Erythroblast (primary cell): ENCODE results near the gene CHRNA7.
"Not testable (repeated sequence)": the region's sequence is repeated elsewhere in the genome, so short reads cannot be mapped to it uniquely, and the experiment has no call there.

ENCODE experiments used
- DNase-seq, 2 experiments: peaks; one replicate each; lab custom pipeline; 2025; lab: John Stamatoyannopoulos, UW
- GATA1 ChIP-seq: IDR thresholded peaks from 2 replicates; pipeline ENCODE4 v1.6.1; 2011; ENCODE audit warnings: low read depth, mild to moderate bottlenecking, control low read depth, low read length, moderate library complexity
- POLR2A ChIP-seq: IDR thresholded peaks from 2 replicates; pipeline ENCODE4 v1.6.1; 2011; ENCODE audit warnings: mild to moderate bottlenecking, low read length

CHRNA7 gene

DNA sequence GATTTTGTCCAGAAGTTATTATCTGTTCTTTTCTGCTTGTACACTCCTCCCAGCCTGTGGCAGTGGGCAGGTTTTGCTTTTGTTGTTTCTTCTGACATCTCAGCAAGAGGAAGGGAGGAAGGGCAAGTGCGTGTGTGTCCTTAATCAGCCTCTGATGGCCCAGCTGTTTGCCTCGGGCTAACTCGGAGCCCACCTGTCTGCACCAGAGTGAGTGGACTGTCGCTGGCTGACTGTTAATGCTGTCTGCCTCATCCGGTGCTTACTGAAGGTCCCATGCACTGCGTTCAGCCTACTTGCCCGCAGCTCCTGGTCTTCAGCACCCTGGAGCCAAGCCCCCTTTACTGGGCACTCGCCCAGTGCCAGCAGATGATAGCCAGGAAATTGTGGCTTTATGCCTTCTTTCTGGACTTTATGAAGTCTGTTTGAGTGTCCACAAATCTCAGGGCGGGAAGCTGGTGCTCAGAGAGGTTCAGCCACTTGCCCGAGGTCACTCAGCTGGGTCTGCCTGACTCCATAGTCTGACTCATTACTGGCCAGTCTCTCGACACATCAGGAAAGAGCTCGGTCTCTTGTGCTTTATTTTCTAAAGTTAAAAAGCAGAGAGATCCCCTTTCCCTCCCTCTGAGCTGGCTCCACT is 89.5 kb downstream of the CHRNA7 start:
- no peak for TF ChIP-seq POLR2A
- no peak for TF ChIP-seq GATA1
- no peak for DNase-seq

DNA sequence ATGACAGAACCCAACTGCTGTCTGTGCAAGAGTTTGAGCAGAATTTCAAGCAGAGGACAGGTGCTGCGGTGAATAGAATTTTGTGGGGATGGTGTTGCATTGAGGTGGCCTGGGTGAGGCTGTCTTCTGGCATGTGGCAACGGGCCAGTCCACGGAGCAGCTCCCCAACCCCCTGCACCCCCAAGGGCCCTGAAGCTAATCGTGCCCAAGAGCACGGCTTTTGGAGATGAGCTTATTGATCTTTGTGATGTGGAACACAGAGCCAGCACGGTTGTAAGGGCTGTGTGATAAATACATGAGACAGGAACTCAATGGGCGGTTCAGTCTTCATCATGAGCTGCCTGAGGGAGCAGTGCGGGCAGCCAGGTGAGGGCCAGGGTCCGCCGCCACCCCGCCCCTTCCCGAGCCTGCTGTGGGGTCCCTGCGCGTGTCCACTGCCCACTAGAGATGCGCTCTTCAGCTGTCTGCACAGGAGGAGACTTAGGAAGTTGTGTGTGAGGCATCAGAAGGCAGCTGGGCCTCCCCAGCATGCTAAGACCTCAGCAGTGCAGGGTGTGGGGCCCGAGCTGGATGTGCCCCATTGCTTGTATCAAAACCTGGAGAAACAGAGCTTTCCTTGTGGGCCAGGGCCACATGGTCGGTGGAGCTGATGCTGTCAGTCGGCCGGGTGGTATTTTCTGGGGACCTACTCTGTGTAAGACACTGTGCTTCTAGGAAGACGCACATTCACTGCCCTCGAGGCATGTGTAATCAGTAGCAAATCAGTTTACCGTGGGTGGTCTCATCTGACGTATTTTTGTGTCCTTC is 90.5 kb downstream of the CHRNA7 start:
- no peak for DNase-seq
- TF ChIP-seq POLR2A (no peak), GATA1 (no peak)

DNA sequence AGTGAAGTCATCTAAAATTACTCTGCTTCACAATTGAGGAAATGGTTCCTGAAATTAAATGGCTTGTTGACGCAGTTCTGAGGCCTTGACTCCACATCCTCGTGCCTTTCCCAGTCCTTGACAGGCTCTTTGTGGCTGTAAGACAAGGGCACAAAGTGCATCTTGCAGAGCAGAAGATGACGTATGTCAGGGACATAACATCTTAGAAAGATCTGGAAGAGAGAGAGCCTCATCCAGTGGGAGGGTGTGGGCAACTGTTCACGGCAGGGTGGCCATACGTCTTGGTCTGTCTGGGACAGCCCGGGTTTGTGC is 91.0 kb downstream of the CHRNA7 start:
- TF ChIP-seq POLR2A: no peak
- no peak for TF ChIP-seq GATA1

DNA sequence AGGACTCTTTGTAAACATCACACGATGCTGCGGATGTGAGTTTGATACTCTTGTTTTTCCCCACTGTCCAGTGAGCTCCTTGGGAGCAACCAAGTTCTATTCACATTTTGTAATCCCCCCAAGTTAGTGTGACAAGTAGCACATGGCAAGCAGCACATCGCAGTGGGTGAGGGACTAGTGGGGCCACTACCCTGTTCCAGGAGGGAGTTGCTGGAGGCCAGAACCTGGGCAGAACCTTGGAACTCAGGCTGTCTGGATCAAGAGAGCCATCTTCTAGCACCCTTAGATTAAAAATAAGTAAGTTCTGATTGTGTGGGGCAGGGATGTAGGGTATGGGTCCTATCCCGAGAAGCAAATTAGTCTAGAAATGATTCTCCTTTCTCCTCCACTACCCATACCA is 91.7 kb downstream of the CHRNA7 start:
- no peak for DNase-seq
- no peak for TF ChIP-seq GATA1
- no peak for TF ChIP-seq POLR2A

More for the DNA sequence above, 91.0 kb downstream of the CHRNA7 start:
- DNase-seq: no peak

DNA sequence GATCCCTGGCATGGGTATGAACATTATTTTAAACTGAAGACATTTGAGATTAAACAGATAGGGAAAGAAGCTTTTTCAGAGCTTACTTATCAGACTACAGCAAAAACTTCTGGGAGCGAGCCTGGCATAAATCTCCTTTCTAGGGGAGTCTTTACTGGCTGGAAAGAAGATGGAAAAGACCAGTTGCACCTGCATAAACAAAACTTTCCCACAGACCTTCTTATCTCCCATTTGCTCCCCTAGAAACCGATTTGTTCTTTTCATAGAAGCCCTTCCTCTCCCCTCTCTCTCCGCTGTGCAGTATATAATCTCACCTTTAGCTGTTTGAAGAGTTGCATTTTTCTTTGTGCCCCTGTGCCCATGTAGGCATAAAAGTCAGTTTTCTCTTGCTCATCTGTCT is 93.2 kb downstream of the CHRNA7 start:
- DNase-seq: no peak
- TF ChIP-seq GATA1: no peak
- no peak for TF ChIP-seq POLR2A

DNA sequence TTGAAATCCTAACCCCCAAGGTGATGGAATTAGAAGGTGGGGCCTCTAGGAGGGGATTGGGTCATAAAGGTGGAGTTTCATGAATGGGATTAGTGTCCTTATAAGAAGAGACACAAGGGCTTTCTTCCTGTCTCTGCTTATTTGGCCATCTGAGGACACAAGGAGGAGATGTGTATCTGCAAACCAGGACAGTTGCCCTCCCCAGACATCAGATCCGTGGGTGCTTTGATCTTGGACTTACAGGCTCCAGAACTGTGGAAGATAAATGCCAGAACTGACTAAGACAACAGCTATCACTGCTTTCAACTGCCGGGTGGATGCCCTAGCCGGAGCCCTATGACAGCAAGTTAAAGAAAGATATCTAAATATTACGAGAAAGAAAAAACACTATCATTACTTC is 94.4 kb downstream of the CHRNA7 start:
- TF ChIP-seq POLR2A (no peak), GATA1 (no peak)
- no peak for DNase-seq

DNA sequence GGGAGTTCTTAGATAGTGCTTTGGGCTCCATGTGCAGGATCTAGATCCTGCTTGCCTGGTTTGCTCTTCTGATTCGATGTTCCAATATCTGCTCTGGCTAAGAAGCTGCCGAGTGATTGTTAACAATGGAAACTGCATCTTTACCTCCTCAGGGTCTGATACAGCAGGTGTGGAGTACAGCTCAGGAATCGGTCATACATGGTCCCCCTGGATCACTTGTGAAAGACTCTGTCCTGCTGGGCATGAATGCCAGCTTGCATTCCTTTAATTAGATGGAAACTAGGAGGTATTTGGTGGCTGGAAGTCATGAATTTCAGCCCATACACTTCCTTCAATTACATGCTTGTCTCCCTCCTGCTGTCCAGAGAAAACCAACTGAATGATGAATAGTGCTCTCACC is 95.3 kb downstream of the CHRNA7 start:
- DNase-seq: no peak
- TF ChIP-seq POLR2A (no peak), GATA1 (no peak)

DNA sequence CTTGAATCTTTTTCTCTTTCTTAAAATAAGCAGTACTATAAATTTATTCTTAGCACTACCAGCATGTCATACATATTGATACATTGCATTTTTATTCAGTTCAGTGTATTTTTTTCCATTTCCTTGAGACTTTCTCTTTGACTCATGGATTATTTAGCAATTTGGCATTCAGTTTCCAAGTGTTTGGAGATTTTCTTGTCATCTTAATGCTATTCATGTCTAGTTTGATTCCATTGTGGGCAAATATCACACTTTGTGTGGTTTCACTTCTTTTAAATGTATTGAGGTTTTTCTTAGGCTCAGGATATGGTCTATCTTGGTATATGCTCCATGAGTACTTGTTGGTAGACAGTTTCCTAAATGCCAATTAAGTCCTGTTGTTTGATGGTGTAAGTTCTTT is 99.5 kb downstream of the CHRNA7 start:
- DNase-seq: no peak

DNA sequence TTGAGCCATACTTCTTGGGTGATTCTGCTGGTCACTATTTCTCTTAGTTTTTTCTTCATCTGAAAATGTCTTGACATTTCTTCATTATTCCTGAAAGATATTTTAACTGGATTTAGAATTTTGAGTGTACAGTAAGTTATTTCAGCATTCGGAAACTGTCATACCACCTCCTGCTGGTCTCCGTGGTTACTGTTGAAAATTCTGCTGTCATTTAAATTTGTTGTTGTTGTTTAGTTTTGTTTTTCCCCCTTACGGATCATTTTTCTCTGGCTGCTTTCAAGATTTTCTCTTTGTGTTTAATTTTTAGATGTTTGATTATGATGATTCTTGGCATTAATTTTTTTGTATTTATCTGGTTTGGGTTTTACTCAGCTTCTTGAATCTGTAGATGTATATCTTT is 100.5 kb downstream of the CHRNA7 start:
- TF ChIP-seq POLR2A (no peak), GATA1 (no peak)
- no peak for DNase-seq

More for the DNA sequence above, 99.5 kb downstream of the CHRNA7 start:
- no peak for TF ChIP-seq POLR2A
- no peak for TF ChIP-seq GATA1

DNA sequence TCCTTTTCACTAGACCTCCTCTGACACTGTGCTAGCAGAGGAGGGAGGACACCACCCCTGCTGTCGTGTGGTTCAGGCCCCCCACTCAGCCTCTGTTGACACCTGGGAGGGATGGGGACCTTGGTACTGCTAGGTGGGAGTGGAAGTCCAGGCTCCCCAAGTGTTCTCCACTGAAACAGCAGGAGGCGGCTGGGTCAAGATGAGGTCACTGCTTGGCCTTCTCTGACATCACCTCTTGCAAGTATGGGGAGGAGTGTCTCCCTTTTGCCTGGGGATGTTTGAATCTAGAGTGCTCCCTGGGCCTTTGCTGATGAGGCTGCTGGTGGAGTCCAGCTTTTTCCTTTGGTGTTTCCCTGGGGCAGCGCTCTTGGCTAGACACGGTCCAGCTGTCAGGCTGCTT is 101.5 kb downstream of the CHRNA7 start:
- peak in 1 of 2 experiments; percentile 3 for DNase-seq
- TF ChIP-seq GATA1 (no peak), POLR2A (no peak)

DNA sequence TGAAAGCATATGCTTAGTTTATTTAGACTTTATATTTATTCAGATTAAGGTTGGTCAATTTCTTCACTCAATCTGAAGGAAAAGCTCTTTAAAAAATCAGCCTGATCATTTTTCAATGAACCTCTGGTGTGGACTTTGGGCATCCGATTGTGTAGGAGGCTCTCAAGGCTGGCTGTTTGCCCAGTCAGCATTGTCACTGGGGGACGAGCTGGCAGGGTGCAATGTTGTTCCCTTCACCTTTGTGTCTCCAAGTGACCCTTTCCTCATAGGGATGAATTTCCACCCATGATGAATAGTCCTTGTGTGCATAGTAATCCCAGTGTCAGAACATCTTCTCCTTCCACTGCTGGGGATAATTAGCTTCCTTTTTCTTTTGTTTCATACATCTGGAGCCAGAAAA is 102.5 kb downstream of the CHRNA7 start:
- no peak for TF ChIP-seq GATA1
- no peak for TF ChIP-seq POLR2A
- no peak for DNase-seq

DNA sequence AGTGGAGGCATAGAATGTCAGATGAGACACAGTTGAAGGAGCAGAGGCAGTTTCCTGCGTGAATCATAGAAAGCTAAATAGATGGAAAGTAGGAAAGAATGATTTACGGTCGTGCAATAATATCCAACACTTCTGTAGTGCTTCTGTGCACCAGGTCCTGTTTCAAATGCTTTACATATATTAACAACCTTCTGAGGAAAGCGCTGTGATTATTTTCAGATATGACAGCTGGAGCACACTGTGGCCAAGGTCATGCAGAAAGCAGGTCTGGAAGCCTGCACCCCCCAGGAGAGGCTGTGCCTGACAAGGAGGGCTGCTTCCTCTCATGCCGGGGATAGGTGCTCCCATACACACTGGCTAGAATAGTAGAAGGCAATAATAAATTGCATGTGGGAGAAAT is 104.5 kb downstream of the CHRNA7 start:
- TF ChIP-seq POLR2A: no peak
- TF ChIP-seq GATA1: no peak
- DNase-seq: no peak

DNA sequence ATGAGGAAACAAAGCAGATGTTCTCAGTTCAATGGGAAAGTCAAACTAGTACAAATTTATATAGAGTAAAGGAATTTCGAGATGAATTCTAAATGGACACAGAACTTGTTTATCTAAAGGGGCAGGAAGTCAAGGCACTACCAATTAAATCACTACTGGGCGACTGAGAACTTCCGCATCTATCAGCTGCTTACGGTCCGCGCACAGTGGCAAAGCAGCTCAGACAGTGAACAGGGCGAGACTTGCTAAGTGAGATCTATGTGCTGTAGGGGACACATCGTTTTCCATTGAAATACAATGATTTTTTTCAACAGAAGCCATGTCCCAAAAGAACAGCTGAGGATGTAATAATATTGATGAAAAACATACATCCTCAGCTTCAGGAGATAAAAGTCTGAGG is 105.0 kb downstream of the CHRNA7 start:
- TF ChIP-seq GATA1 (no peak), POLR2A (no peak)
- DNase-seq: no peak

DNA sequence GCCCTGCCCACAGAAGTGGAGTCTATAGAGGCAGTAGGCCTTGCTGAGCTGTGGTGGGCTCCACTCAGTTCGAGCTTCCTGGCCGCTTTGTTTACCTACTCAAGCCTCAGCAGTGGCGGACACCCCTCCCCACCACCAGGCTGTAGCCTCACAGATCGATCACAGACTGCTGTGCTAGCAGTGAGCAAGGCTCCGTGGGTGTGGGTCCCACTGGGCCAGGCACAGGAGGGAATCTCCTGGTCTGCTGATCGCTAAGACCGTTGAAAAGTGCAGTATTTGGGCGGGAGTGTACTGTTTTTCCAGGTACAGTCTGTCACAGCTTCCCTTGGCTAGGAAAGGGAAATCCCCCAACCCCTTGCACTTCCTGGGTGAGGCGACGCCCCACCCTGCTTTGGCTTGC is 115.2 kb downstream of the CHRNA7 start:
- DNase-seq: not testable (repeated sequence)

DNA sequence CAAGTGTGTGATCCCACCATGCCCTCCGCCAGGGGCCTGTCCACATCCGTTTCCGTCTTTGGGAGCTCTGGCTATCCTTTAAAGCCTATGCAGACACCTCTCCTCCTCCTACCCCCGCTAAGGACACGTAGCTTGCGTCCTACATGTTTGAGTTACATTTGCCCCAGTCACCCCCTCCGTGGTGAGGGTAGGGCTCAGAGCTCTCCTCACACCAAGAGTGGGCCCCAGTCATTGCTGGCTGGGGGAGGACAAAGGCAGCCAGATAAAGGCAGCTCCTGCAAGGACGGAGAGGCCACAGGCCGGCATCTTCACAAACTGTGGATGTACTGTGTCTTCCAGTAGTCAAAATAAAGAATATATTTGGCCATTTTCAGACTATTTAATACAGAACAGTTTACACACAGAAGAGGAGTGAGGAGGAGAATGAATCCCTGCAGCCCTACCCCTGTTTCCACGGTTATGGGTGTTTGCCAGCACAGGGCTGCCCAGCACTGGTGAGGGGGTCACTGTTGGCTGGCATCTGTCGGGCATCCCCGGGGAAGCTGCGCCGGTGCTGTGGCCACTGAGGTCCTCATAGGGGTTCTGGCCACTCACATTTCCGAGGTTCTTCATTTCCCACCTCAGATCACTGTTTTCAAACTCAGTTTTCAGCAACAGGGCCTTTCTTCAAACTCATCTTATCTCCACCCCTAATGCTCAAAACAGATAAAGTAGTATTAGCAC is 118.7 kb downstream of the CHRNA7 start:
- no peak for TF ChIP-seq GATA1

More for the DNA sequence above, 118.7 kb downstream of the CHRNA7 start:
- DNase-seq: no peak
